Type B pancreatic cell (in vitro differentiated cells): ENCODE data around the gene VANGL2. TPM values are rescaled to one million over a fixed set of nuclear protein-coding genes. Genes with fewer than 3 reads are reported as not detected.
A peak's percentile ranks its signal among the peaks of the same experiment; 100 is the strongest.

Source experiments
- DNase-seq: peaks from one replicate; pipeline ENCODE4 v3.0.0; 2021; ENCODE audit warnings: mixed read lengths; ENCODE audit not compliant: unreplicated experiment; ENCODE audit errors: extremely low spot score
- H3K27ac Mint-ChIP-seq: 2 replicates; pipeline ENCODE4 v1.8.0; 2021; ENCODE audit warnings: mild to moderate bottlenecking, mixed read lengths
- H3K27me3 Mint-ChIP-seq: 2 replicates; pipeline ENCODE4 v1.8.0; 2021; ENCODE audit warnings: mixed read lengths
- H3K36me3 Mint-ChIP-seq: 2 replicates; pipeline ENCODE4 v1.8.0; 2021; ENCODE audit warnings: mixed read lengths
- H3K4me1 Mint-ChIP-seq: one replicate; pipeline ENCODE4 v1.8.0; 2021; ENCODE audit warnings: mixed read lengths; ENCODE audit not compliant: unreplicated experiment
- H3K4me3 Mint-ChIP-seq: 2 replicates; pipeline ENCODE4 v1.8.0; 2021; ENCODE audit warnings: mild to moderate bottlenecking, mixed read lengths
- H3K9me3 Mint-ChIP-seq: 2 replicates; pipeline ENCODE4 v1.8.0; 2021; ENCODE audit warnings: mixed read lengths
- total RNA-seq: library from RNA; stranded (reverse); gene quantifications from 2 replicates; pipeline ENCODE4 v1.2.1, GENCODE V29; 2021; ENCODE audit warnings: low replicate concordance
- TF ChIP-seq, protein P1 (sequence below): fragments of 200-600 bp; sonication (generic); conservative IDR thresholded peaks from 2 replicates; pipeline ENCODE4 v1.5.0; 2021; ENCODE audit warnings: antibody characterized with exemption, mild to moderate bottlenecking

VANGL2 gene
- total RNA-seq, 1 donor from 2014 or later: 67.3 TPM

DNA sequence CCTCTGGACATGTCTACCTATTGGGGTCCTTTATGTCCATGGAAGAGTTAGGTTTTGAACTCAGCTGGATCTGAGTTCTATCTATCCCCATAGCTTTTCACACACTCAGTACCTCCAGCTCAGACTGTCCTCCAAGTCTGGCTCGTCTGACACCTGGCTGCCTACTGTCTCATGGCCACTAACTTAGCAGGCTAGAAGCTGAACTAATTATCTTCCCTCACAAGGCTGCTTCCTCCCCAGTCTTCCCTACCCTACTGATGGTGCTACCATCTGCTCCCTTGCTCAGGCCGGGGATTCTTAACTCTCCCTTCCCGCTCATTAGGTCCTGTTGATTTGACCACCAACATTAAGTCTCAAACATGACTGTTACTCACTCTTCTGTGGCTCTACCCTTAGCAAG lies 13.4 kb downstream of the VANGL2 start:
- no peaks in the 10 kb centered on the region for H3K27me3 Mint-ChIP-seq
- TF ChIP-seq, protein P1, sequence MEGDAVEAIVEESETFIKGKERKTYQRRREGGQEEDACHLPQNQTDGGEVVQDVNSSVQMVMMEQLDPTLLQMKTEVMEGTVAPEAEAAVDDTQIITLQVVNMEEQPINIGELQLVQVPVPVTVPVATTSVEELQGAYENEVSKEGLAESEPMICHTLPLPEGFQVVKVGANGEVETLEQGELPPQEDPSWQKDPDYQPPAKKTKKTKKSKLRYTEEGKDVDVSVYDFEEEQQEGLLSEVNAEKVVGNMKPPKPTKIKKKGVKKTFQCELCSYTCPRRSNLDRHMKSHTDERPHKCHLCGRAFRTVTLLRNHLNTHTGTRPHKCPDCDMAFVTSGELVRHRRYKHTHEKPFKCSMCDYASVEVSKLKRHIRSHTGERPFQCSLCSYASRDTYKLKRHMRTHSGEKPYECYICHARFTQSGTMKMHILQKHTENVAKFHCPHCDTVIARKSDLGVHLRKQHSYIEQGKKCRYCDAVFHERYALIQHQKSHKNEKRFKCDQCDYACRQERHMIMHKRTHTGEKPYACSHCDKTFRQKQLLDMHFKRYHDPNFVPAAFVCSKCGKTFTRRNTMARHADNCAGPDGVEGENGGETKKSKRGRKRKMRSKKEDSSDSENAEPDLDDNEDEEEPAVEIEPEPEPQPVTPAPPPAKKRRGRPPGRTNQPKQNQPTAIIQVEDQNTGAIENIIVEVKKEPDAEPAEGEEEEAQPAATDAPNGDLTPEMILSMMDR: no peak
- peaks cover 46% of the 10 kb centered on the region for H3K4me1 Mint-ChIP-seq
- no peak overlapping the region for H3K4me3 Mint-ChIP-seq
- peaks cover 15% of the 10 kb centered on the region for H3K36me3 Mint-ChIP-seq
- no peak overlapping the region for H3K27ac Mint-ChIP-seq
- no peak for DNase-seq
- H3K9me3 Mint-ChIP-seq: no peaks in the 10 kb centered on the region

DNA sequence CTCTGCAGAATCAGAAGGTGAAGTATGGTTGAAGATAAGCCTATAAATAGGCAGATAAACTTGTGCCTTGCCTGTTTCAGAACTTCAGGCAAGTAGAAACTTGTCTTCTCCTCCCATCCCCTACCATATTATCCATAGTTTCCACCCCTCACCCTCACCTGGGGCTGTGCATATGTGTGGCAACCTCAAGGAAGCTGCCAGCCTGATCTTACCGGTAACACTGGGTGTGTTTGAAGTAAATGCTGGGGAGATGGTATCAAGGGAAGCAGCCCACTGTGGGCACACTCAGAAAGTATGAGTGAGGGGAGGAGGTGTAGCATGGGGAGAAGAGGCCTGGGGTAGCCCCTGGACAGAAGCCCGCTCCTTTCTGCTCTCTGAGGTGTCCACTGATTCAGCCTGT lies 14.5 kb downstream of the VANGL2 start:
- Mint-ChIP-seq H3K36me3 (peaks cover 15% of the 10 kb centered on the region), H3K4me3 (no peak overlapping the region), H3K4me1 (peaks cover 38% of the 10 kb centered on the region), H3K27ac (no peak overlapping the region), H3K9me3 (no peaks in the 10 kb centered on the region), H3K27me3 (no peaks in the 10 kb centered on the region)
- no peak for DNase-seq
- TF ChIP-seq, protein P1: no peak

DNA sequence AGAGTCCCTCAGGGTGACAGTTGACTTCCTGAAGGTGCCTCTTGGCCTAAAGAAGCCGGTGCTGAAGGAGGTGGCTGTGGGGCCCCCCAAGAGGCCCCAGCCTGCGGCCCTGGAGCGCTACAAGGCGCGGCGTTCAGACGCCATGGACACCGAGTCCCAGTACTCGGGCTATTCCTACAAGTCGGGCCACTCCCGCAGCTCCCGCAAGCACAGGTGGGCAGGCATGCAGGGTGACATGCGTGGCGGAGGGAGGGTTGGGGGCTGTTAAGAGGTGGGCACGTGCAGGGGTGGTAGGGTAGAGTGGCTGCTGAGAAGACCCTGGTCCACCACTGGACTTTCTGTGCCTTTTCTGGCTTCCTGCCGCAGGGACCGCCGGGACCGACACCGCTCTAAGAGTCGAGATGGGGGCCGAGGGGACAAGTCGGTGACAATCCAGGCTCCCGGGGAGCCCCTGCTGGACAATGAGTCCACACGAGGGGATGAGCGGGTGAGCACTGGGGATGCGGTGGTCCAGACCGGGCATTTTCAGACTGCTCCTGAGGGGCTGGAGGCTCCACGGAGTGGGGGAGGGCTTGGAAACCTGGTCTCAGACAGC lies 15.4 kb downstream of the VANGL2 start:
- Mint-ChIP-seq H3K4me3 (no peak overlapping the region), H3K9me3 (no peaks in the 10 kb centered on the region), H3K36me3 (peaks cover 17% of the 10 kb centered on the region), H3K27me3 (no peaks in the 10 kb centered on the region), H3K4me1 (peaks cover 31% of the 10 kb centered on the region), H3K27ac (no peak overlapping the region)
- no peak for DNase-seq
- TF ChIP-seq, protein P1: no peak

DNA sequence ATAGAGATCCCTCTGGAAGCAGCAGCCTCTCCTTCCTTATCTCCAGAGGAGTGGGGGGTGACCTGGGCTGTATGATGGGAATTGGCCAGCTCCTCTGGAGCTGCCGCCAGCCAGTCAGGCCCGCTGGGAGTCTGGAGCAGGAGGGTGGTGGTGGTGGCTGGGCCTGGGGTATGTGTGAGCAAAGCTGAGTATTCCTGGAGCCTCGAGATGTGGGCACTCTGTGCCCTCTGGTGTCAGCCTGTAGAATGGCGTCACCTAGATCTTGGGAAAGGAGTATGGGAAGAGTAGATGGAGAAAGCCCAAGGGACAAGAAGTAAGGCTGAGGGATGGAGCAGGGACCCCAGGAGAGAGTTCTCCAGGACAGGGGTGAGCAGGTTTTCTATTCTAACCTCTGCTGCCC lies 16.0 kb downstream of the VANGL2 start:
- DNase-seq: no peak
- no peaks in the 10 kb centered on the region for H3K27me3 Mint-ChIP-seq
- no peak overlapping the region for H3K27ac Mint-ChIP-seq
- no peak overlapping the region for H3K4me3 Mint-ChIP-seq
- H3K4me1 Mint-ChIP-seq: peaks cover 26% of the 10 kb centered on the region
- H3K9me3 Mint-ChIP-seq: no peaks in the 10 kb centered on the region
- TF ChIP-seq, protein P1: peak; percentile 58
- H3K36me3 Mint-ChIP-seq: peaks cover 22% of the 10 kb centered on the region

DNA sequence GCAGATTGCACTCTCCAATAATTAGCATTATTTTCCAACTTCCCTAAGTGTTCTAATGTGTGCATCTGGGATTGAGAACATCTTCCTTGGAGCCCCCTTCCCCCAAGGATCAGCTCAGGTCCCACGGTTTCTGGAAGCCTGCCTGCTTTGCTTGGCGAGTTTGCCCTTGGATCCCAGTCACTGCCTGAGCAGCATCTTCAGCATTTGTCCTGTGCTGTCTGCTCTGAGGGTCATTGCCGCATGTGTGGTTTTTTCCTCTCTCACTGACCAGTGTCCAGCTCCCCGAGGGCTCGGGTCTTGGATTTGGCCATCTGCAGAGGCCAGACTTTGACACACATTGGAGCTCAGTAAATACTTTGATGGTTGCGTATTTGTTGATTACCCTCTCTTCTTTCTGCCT lies 18.1 kb downstream of the VANGL2 start:
- Mint-ChIP-seq H3K27me3 (no peaks in the 10 kb centered on the region), H3K4me1 (peaks cover 16% of the 10 kb centered on the region), H3K4me3 (no peak overlapping the region), H3K36me3 (peaks cover 35% of the 10 kb centered on the region), H3K27ac (no peak overlapping the region), H3K9me3 (no peaks in the 10 kb centered on the region)
- TF ChIP-seq, protein P1: no peak
- no peak for DNase-seq
